Thoracic aorta (tissue), 2 donors: ENCODE measurements around the gene ACOT7. TPM values are rescaled to one million over a fixed set of nuclear protein-coding genes. Genes with fewer than 3 reads are reported as not detected.

Experiments
- ATAC-seq: fragments of 150-250 bp; one replicate; pipeline ENCODE4 v1.8.0; 2017; ENCODE audit warnings: low read depth; ENCODE audit not compliant: insufficient number of reproducible peaks, low FRiP score
- DNase-seq: peaks from one replicate; pipeline ENCODE4 v3.0.0-alpha.2; 2020; ENCODE audit warnings: low spot score
- H3K27ac ChIP-seq, 2 donors: fragments of 200-600 bp; sonication (generic); 1 replicate in 1 of 2; 2 replicates in 1 of 2; pipeline ENCODE4 v1.5.1; 2016; ENCODE audit warnings: mild to moderate bottlenecking in 2 of 2, moderate library complexity in 2 of 2
- H3K27me3 ChIP-seq: fragments of 200-600 bp; sonication (generic); replicated peaks from 2 replicates; pipeline ENCODE4 v1.6.0; 2016; ENCODE audit warnings: mild to moderate bottlenecking; ENCODE audit not compliant: insufficient read depth
- H3K36me3 ChIP-seq: fragments of 200-600 bp; sonication (generic); one replicate; pipeline ENCODE4 v1.5.1; 2016
- H3K4me1 ChIP-seq, 2 donors: fragments of 200-600 bp; sonication (generic); 1 replicate in 1 of 2; 2 replicates in 1 of 2; pipeline versions ENCODE4 v1.5.1 to v1.6.0; 2016; ENCODE audit warnings: low read depth in 2 of 2, mild to moderate bottlenecking in 1 of 2; ENCODE audit not compliant: control insufficient read depth in 1 of 2
- H3K4me3 ChIP-seq: fragments of 200-600 bp; sonication (generic); 2 replicates; pipeline ENCODE4 v1.5.1; 2016; ENCODE audit warnings: mild to moderate bottlenecking
- H3K9me3 ChIP-seq: fragments of 200-600 bp; sonication (generic); 2 replicates; pipeline ENCODE4 v1.5.1; 2016
- CTCF ChIP-seq: fragments of 200-600 bp; sonication (generic); IDR thresholded peaks from one replicate; pipeline ENCODE4 v1.5.1; 2019; ENCODE audit warnings: antibody characterized with exemption
- total RNA-seq, 2 donors: library from RNA; depleted of rRNA; stranded (reverse); fragments of >200 nt; gene quantifications; one replicate each; pipeline versions ENCODE4 v1.1.0 to v1.2.3, GENCODE V29; 2016

The ACOT7 gene
- total RNA-seq, 2 donors from 2014 or later, result 23.7 to 33.0 TPM

- ATAC-seq, result no peak
- TF ChIP-seq CTCF, result no peak
- DNase-seq, result no peak
- no peaks in the 10 kb centered on the region for H3K36me3 ChIP-seq
- H3K4me3 ChIP-seq, result peak overlapping the region; percentile 67
- peaks cover 21 to 49% of the 10 kb centered on the region in 2 donors for H3K4me1 ChIP-seq
- H3K27ac ChIP-seq, result no peak overlapping the region
- no peaks in the 10 kb centered on the region for H3K9me3 ChIP-seq
- peaks cover 20% of the 10 kb centered on the region for H3K27me3 ChIP-seq
Measured at GRCh38 chr1:6420454-6421042, 27.0 kb upstream of the ACOT7 start.

GRCh38 chr1:6419804-6420453, 26.4 kb upstream of the ACOT7 start, which contains the start of gene HES2:
TSS of gene HES2 (minus strand) at chr1:6419919. CDS start at chr1:6419820, 99 bp downstream.
- Histone ChIP-seq H3K27ac (no peak within 1 kb of the TSS), H3K4me1 (peaks cover 18 to 44% of the 10 kb centered on the region in 2 donors), H3K4me3 (peak within 1 kb of the TSS; percentile 67), H3K36me3 (no peaks in the 10 kb centered on the region), H3K9me3 (no peaks in the 10 kb centered on the region), H3K27me3 (peaks cover 17% of the 10 kb centered on the region)
- DNase-seq (no peak), ATAC-seq (no peak)
- no peak for TF ChIP-seq CTCF

- H3K27me3 ChIP-seq, result peaks cover 14% of the 10 kb centered on the region
- DNase-seq, result no peak
- H3K4me1 ChIP-seq, result peaks cover 18 to 42% of the 10 kb centered on the region in 2 donors
- no peaks in the 10 kb centered on the region for H3K9me3 ChIP-seq
- no peak overlapping the region for H3K27ac ChIP-seq
- no peak for ATAC-seq
- TF ChIP-seq CTCF, result no peak
- peak overlapping the region; percentile 67 for H3K4me3 ChIP-seq
- H3K36me3 ChIP-seq, result no peaks in the 10 kb centered on the region
Measured at GRCh38 chr1:6419397-6419803, 25.8 kb upstream of the ACOT7 start.

- Histone ChIP-seq H3K27me3 (peaks cover 14% of the 10 kb centered on the region), H3K4me1 (peaks cover 18 to 37% of the 10 kb centered on the region in 2 donors), H3K9me3 (no peaks in the 10 kb centered on the region), H3K4me3 (no peak overlapping the region), H3K27ac (no peak overlapping the region), H3K36me3 (no peaks in the 10 kb centered on the region)
- ATAC-seq, result no peak
- TF ChIP-seq CTCF, result no peak
- DNase-seq, result no peak
Measured at GRCh38 chr1:6418668-6419396, 25.3 kb upstream of the ACOT7 start.
